HEK293 (cell line): ENCODE data around the gene NANOG.
"Not testable (repeated sequence)": the region's sequence is repeated elsewhere in the genome, so short reads cannot be mapped to it uniquely, and the experiment has no call there.

Experiments
- KLF8 ChIP-seq: fragments of 450-650 bp; formaldehyde crosslinking; IDR thresholded peaks from 2 replicates; pipeline ENCODE4 v1.5.1; 2016; ENCODE audit warnings: missing biosample characterization, missing genetic modification characterization
- ZNF184 ChIP-seq: fragments of 450-650 bp; IDR thresholded peaks from 2 replicates; pipeline ENCODE4 v1.5.1; 2018; ENCODE audit warnings: missing biosample characterization, mild to moderate bottlenecking, missing genetic modification characterization
- TF ChIP-seq, protein P1 (sequence below): fragments of 450-650 bp; formaldehyde crosslinking; IDR thresholded peaks from 2 replicates; pipeline ENCODE4 v1.5.1; 2016; ENCODE audit warnings: missing biosample characterization, missing genetic modification characterization

DNA sequence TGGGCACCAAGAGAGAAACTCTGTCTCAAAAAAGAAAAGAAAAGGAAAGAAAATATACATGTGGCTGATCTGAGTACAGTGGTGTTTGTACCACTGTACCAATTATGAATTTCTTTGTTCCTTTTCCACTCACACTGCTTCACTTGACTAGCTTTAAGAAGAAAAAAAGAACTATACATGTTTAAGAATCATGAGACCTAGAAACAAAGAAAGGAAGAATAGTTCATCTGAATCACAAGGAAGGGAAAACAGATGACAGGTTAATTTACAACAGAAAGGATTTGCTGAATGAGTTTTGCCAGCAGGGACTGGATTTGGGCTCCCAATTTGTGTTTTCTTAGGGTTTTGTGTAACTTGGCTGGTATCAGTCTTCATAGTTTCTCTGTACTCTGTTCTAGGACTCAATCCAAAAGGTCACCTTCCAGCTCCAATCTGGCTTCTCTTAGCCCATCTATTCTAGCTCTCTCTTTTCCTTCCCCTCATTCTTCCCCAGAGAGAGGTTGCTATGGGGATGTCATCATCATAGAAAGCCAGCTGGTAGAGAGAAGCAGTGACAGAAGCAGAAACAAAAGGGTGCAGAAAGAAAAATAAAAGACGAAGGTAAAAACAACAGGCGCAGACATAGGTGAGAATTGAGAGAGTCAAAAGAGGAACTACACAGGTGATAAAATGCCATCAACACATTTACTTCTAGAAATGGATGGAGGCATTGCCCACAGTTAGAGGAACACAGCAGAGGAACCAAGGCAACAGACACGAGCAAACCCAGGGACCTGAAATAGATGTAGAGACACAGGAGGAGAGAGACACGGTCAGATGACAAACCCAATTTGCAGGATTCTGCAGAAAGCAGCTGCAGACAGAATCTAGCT lies 58.3 kb downstream of the NANOG start:
- not testable (repeated sequence) for TF ChIP-seq KLF8, ZNF184 (tag by site-specific recombination)
- TF ChIP-seq, protein P1, sequence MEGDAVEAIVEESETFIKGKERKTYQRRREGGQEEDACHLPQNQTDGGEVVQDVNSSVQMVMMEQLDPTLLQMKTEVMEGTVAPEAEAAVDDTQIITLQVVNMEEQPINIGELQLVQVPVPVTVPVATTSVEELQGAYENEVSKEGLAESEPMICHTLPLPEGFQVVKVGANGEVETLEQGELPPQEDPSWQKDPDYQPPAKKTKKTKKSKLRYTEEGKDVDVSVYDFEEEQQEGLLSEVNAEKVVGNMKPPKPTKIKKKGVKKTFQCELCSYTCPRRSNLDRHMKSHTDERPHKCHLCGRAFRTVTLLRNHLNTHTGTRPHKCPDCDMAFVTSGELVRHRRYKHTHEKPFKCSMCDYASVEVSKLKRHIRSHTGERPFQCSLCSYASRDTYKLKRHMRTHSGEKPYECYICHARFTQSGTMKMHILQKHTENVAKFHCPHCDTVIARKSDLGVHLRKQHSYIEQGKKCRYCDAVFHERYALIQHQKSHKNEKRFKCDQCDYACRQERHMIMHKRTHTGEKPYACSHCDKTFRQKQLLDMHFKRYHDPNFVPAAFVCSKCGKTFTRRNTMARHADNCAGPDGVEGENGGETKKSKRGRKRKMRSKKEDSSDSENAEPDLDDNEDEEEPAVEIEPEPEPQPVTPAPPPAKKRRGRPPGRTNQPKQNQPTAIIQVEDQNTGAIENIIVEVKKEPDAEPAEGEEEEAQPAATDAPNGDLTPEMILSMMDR (tag by site-specific recombination), result not testable (repeated sequence)
